H1 (cell line): ENCODE measurements around the gene RRAS2. TPM values are rescaled to one million over a fixed set of nuclear protein-coding genes. Genes with fewer than 3 reads are reported as not detected.

Source experiments
- CTCF ChIA-PET: fragments of 300-600 bp; sonication (Branson Sonifier 250); formaldehyde crosslinking; loops from one replicate; lab custom pipeline; 2021; ENCODE audit not compliant: partially characterized antibody; lab: Charles Lee
- POLR2A ChIA-PET: fragments of 300-600 bp; sonication (Branson Sonifier 250); formaldehyde crosslinking; loops from one replicate; lab custom pipeline; 2021; ENCODE audit warnings: inconsistent platforms; ENCODE audit not compliant: partially characterized antibody; lab: Charles Lee
- DNase-seq, 2 experiments: peaks; one replicate each; pipeline versions ENCODE4 v3.0.0 to v3.0.0-alpha.2; 2010 to 2022; ENCODE audit warnings: low spot score in 2 of 2, low read depth in 1 of 2, mixed read lengths in 1 of 2
- FAIRE-seq: peaks from 2 replicates; lab custom pipeline; 2011; peaks lifted over from hg19 to GRCh38; lab: Jason Lieb, UNC
- H2AFZ ChIP-seq: 2 replicates; pipeline ENCODE4 v1.8.1; 2012; ENCODE audit warnings: low read length, inconsistent platforms
- H2AK5ac ChIP-seq: 2 replicates; pipeline ENCODE4 v1.6.1; 2013; ENCODE audit warnings: low read depth, low read length
- H2BK120ac ChIP-seq: replicated peaks from 2 replicates; pipeline ENCODE3; 2013; ENCODE audit warnings: low read depth, low read length, inconsistent platforms
- H2BK12ac ChIP-seq: 2 replicates; pipeline ENCODE4 v1.6.1; 2013; ENCODE audit warnings: low read depth, low read length
- H2BK15ac ChIP-seq: 2 replicates; pipeline ENCODE4 v1.6.1; 2013; ENCODE audit warnings: low read length
- H2BK20ac ChIP-seq: 2 replicates; pipeline ENCODE4 v1.6.1; 2013; ENCODE audit warnings: low read length
- H2BK5ac ChIP-seq: 2 replicates; pipeline ENCODE4 v1.6.1; 2013; ENCODE audit warnings: low read depth, low read length
- H3K14ac ChIP-seq: 2 replicates; pipeline ENCODE4 v1.6.1; 2013; ENCODE audit warnings: inconsistent platforms; ENCODE audit not compliant: insufficient read length
- H3K18ac ChIP-seq: 2 replicates; pipeline ENCODE4 v1.6.1; 2013; ENCODE audit warnings: low read length; ENCODE audit errors: extremely low read depth
- H3K23ac ChIP-seq: 2 replicates; pipeline ENCODE4 v1.6.1; 2013; ENCODE audit warnings: inconsistent platforms; ENCODE audit not compliant: insufficient read length
- H3K23me2 ChIP-seq: 2 replicates; pipeline ENCODE4 v1.6.1; 2013; ENCODE audit warnings: low read depth, low read length
- H3K27ac ChIP-seq: 2 replicates; pipeline ENCODE4 v1.6.1; 2011; ENCODE audit warnings: low read depth, low read length, inconsistent platforms
- H3K27me3 ChIP-seq, 4 experiments: replicated peaks in 1 of 4; 1 replicate in 1 of 4; 2 replicates in 3 of 4; pipeline versions ENCODE4 v1.6.1 to v1.8.1; 2011 to 2013; ENCODE audit warnings: low read length in 3 of 4, mild to moderate bottlenecking in 3 of 4, inconsistent platforms in 2 of 4, mixed read lengths in 2 of 4, moderate library complexity in 1 of 4; ENCODE audit not compliant: control insufficient read depth in 3 of 4, insufficient read depth in 3 of 4; ENCODE audit errors: extremely low read depth in 1 of 4
- H3K36me3 ChIP-seq, 4 experiments: 2 replicates each; pipeline versions ENCODE4 v1.6.1 to v1.8.1; 2011 to 2013; ENCODE audit warnings: mild to moderate bottlenecking in 4 of 4, low read length in 3 of 4, moderate library complexity in 2 of 4, control low read depth in 1 of 4, inconsistent platforms in 1 of 4; ENCODE audit not compliant: insufficient read depth in 4 of 4, control insufficient read depth in 2 of 4
- H3K4ac ChIP-seq: replicated peaks from 2 replicates; pipeline ENCODE3; 2013; ENCODE audit warnings: low read length, low read depth, mixed read lengths, inconsistent platforms; ENCODE audit not compliant: insufficient read length
- H3K4me1 ChIP-seq, 4 experiments: replicated peaks in 1 of 4; 1 replicate in 1 of 4; 2 replicates in 3 of 4; pipeline versions ENCODE4 v1.6.1 to v1.8.1; 2011 to 2013; ENCODE audit warnings: low read length in 3 of 4, inconsistent platforms in 2 of 4, mixed read lengths in 1 of 4; ENCODE audit not compliant: insufficient read depth in 4 of 4, control insufficient read depth in 3 of 4
- H3K4me2 ChIP-seq, 2 experiments: 2 replicates each; pipeline versions ENCODE4 v1.6.1 to v1.8.1; 2011 to 2013; ENCODE audit warnings: low read depth in 2 of 2, low read length in 2 of 2, control low read depth in 1 of 2, inconsistent platforms in 1 of 2, mild to moderate bottlenecking in 1 of 2; ENCODE audit not compliant: insufficient read depth in 1 of 2
- H3K4me3 ChIP-seq, 4 experiments: fragments of 200-600, 300-600 bp in 1 of 4; sonication (generic), shearing (Covaris generic), sonication (Bioruptor Twin) in 1 of 4; 2 replicates each; pipeline versions ENCODE4 v1.5.1 to v1.8.1; 2011 to 2016; ENCODE audit warnings: low read length in 4 of 4, low read depth in 3 of 4, control low read depth in 2 of 4, inconsistent platforms in 2 of 4, mild to moderate bottlenecking in 2 of 4, mixed read lengths in 1 of 4, moderate library complexity in 1 of 4; ENCODE audit not compliant: insufficient read depth in 2 of 4; ENCODE audit errors: extremely low read depth in 1 of 4
- H3K56ac ChIP-seq: replicated peaks from 2 replicates; pipeline ENCODE3; 2013; ENCODE audit warnings: low read depth, mild to moderate bottlenecking, mixed read lengths, low read length, inconsistent platforms; ENCODE audit not compliant: insufficient read length
- H3K79me1 ChIP-seq: 2 replicates; pipeline ENCODE4 v1.6.1; 2013; ENCODE audit warnings: low read depth, low read length, control low read depth
- H3K79me2 ChIP-seq, 2 experiments: 2 replicates each; pipeline versions ENCODE4 v1.6.1 to v1.8.1; 2012 to 2013; ENCODE audit warnings: low read length in 2 of 2, mild to moderate bottlenecking in 2 of 2, inconsistent platforms in 1 of 2; ENCODE audit not compliant: insufficient read depth in 2 of 2, control insufficient read depth in 1 of 2
- H3K9ac ChIP-seq, 4 experiments: replicated peaks in 1 of 4; 1 replicate in 1 of 4; 2 replicates in 3 of 4; pipeline versions ENCODE4 v1.6.1 to v1.8.1; 2011 to 2013; ENCODE audit warnings: low read depth in 3 of 4, low read length in 3 of 4, control low read depth in 2 of 4, mild to moderate bottlenecking in 2 of 4, moderate library complexity in 2 of 4, inconsistent platforms in 1 of 4; ENCODE audit errors: extremely low read depth in 1 of 4
- H3K9me3 ChIP-seq, 2 experiments: 2 replicates each; pipeline versions ENCODE4 v1.6.1 to v1.8.1; 2012 to 2013; ENCODE audit warnings: mild to moderate bottlenecking in 2 of 2, moderate library complexity in 2 of 2, control low read depth in 1 of 2, inconsistent platforms in 1 of 2, low read depth in 1 of 2, low read length in 1 of 2, mixed read lengths in 1 of 2; ENCODE audit not compliant: insufficient read depth in 2 of 2
- H4K20me1 ChIP-seq, 2 experiments: replicated peaks in 1 of 2; 2 replicates each; pipeline versions ENCODE3 to v1.8.1; 2011 to 2013; ENCODE audit warnings: inconsistent platforms in 2 of 2, low read length in 2 of 2, mild to moderate bottlenecking in 1 of 2; ENCODE audit not compliant: insufficient read depth in 2 of 2, control insufficient read depth in 1 of 2
- H4K5ac ChIP-seq: 2 replicates; pipeline ENCODE4 v1.6.1; 2013; ENCODE audit warnings: low read length, low read depth, mixed read lengths, inconsistent platforms; ENCODE audit not compliant: insufficient read length
- H4K8ac ChIP-seq: 2 replicates; pipeline ENCODE4 v1.8.0; 2013; ENCODE audit warnings: mild to moderate bottlenecking, moderate library complexity, low read length, inconsistent platforms; ENCODE audit not compliant: insufficient read depth; ENCODE audit errors: extremely low read depth
- H4K91ac ChIP-seq: replicated peaks from 2 replicates; pipeline ENCODE3; 2013; ENCODE audit warnings: low read length, mixed read lengths, inconsistent platforms; ENCODE audit not compliant: insufficient read length
- WGBS, 2 experiments: shearing (Covaris generic) in 1 of 2; methylation state at CpG; one replicate each; pipeline versions ENCODE4 v1.1.6 to v1.1.7; 2013 to 2015; ENCODE audit warnings: low lambda C conversion rate in 2 of 2, mixed read lengths in 2 of 2, inconsistent platforms in 1 of 2, low coverage in 1 of 2, missing lambda C conversion rate in 1 of 2; ENCODE audit not compliant: insufficient replicate concordance in 2 of 2, insufficient coverage in 1 of 2, insufficient read length in 1 of 2; ENCODE audit errors: extremely low coverage in 1 of 2, missing lambda C conversion rate in 1 of 2; 5-methylcytosine and 5-hydroxymethylcytosine counted together
- polyA plus RNA-seq, 7 experiments: library from polyadenylated mRNA; depleted of rRNA in 3 of 7; stranded (reverse) in 5 of 7; unstranded in 2 of 7; fragments of >200 nt in 5 of 7; fragments of 200-250 nt in 2 of 7; gene quantifications; 1 replicate in 5 of 7; 2 replicates in 1 of 7; 4 replicates in 1 of 7; pipeline versions ENCODE4 v1.2.1 to v1.2.3, GENCODE V29; 2011 to 2013; ENCODE audit warnings: missing spikeins in 2 of 7, mixed read lengths in 2 of 7
- total RNA-seq: library from RNA; stranded (reverse); fragmentation: NEBNext Ultra II Directional; extraction: Animal tissue kit (Norgen Biotek cat#: 25700); gene quantifications from 2 replicates; pipeline ENCODE4 v1.2.1, GENCODE V29; 2021

Gene RRAS2
- total and polyA plus RNA-seq, 2 of the 8 experiments (the other 6 are each of a cell fraction or from before 2014, with no cell fraction given) = 72.3 to 234 TPM

GRCh38 chr11:14334893-14335292 lies 24.1 kb downstream of the RRAS2 start:
- Histone ChIP-seq H3K79me2 (peaks cover 52 to 100% of the 10 kb centered on the region in 2 experiments), H4K8ac (no peak overlapping the region), H3K56ac (no peak overlapping the region), H3K18ac (no peak overlapping the region; the same call in 1 of the 2 replicates), H2BK5ac (peak overlapping the region; percentile 57; the same call in 1 of the 2 replicates), H4K5ac (no peak overlapping the region), H2BK15ac (peak overlapping the region; percentile 18; the same call in 1 of the 2 replicates), H4K91ac (no peak overlapping the region), H4K20me1 (peaks cover 0 to 4% of the 10 kb centered on the region in 2 experiments), H2BK120ac (no peak overlapping the region), H3K4me3 (0 out of 8 replicates have a peak overlapping the region, but pooled peaks of 1 of the 4 experiments have one; percentile 7), H2AFZ (no peak overlapping the region), H3K9me3 (peaks cover 0 to 3% of the 10 kb centered on the region in 2 experiments; a peak in 2 of 4 replicates), H3K79me1 (no peaks in the 10 kb centered on the region; the same call in none of the 2 replicates), H3K23ac (no peak overlapping the region), H3K36me3 (no peaks in the 10 kb centered on the region), H3K27me3 (no peaks in the 10 kb centered on the region), H3K23me2 (peaks cover 8% of the 10 kb centered on the region), H2BK12ac (peak overlapping the region; percentile 91), H2BK20ac (no peak overlapping the region), H3K14ac (no peak overlapping the region), H3K9ac (no peak overlapping the region), H3K4me2 (peak overlapping the region in 1 of 2 experiments; percentile 51; a peak in 2 of 4 replicates), H2AK5ac (peak overlapping the region; percentile 97), H3K4me1 (peaks cover 5 to 35% (median 16%) of the 10 kb centered on the region in 4 experiments; a peak in 6 of 7 replicates), H3K27ac (no peak overlapping the region; the same call in 1 of the 2 replicates), H3K4ac (no peak overlapping the region)
- ChIA-PET POLR2A (interaction anchor here (1.0 to 4.5 kb wide), 7 partner anchors 10 to 79 kb away, joined by 3 to 18 read pairs (median 3); no protein-coding TSS in a partner anchor), CTCF (interaction anchor here (0.7 to 2.0 kb wide), 3 partner anchors 25 to 32 kb away, joined by 3 to 5 read pairs (median 3); no protein-coding TSS in a partner anchor)
- DNase-seq = no peak
- no peak for FAIRE-seq
- 82% methylated on average over 2 of the region's 2 CpGs; no CpG with 5 or more reads in 1 of the 2 experiments for WGBS, 2 experiments
